SK-N-SH (cell line): ENCODE data around the gene VSIG8. TPM values are rescaled to one million over a fixed set of nuclear protein-coding genes. Genes with fewer than 3 reads are reported as not detected.

Experiments used
- CTCF ChIA-PET: fragments of 300-600, 350-600 bp; formaldehyde crosslinking; extraction: SDS; loops from one replicate; lab custom pipeline; 2021; lab: Yijun Ruan, JAX
- POLR2A ChIA-PET: fragments of 350-600 bp; sonication (Branson Sonifier 250); formaldehyde crosslinking; extraction: SDS; loops from one replicate; lab custom pipeline; 2020; ENCODE audit warnings: antibody characterized with exemption, inconsistent platforms; lab: Yijun Ruan, JAX
- DNase-seq: peaks from one replicate; pipeline ENCODE4 v3.0.0; 2012
- H2AFZ ChIP-seq: fragments of 200-600 bp; sonication (generic); 2 replicates; pipeline ENCODE4 v1.8.1; 2016; ENCODE audit warnings: antibody characterized with exemption, mild to moderate bottlenecking, low read depth
- H3F3A ChIP-seq: fragments of 200-600 bp; sonication (generic); replicated peaks from 2 replicates; pipeline ENCODE3; 2016; ENCODE audit warnings: antibody characterized with exemption, mild to moderate bottlenecking; ENCODE audit not compliant: insufficient read depth
- H3K27ac ChIP-seq, 2 experiments: fragments of 200-500 bp in 1 of 2; fragments of 200-600 bp in 1 of 2; sonication (Bioruptor generic) in 1 of 2; sonication (generic), shearing (Covaris generic) in 1 of 2; 2 replicates each; pipeline versions ENCODE4 v1.5.1 to v1.6.1; 2014 to 2016; ENCODE audit warnings: low read depth in 2 of 2, inconsistent platforms in 1 of 2, low read length in 1 of 2, mild to moderate bottlenecking in 1 of 2, mixed read lengths in 1 of 2
- H3K27me3 ChIP-seq: fragments of 200-600 bp; sonication (generic), shearing (Covaris generic); 2 replicates; pipeline ENCODE4 v1.6.1; 2016; ENCODE audit warnings: mixed run types; ENCODE audit not compliant: insufficient read depth
- H3K36me3 ChIP-seq, 2 experiments: fragments of 200-500 bp in 1 of 2; fragments of 200-600 bp in 1 of 2; sonication (Bioruptor generic) in 1 of 2; sonication (generic) in 1 of 2; replicated peaks in 1 of 2; 2 replicates each; pipeline versions ENCODE3 to v1.5.1; 2014 to 2016; ENCODE audit warnings: low read length in 1 of 2, mild to moderate bottlenecking in 1 of 2; ENCODE audit not compliant: insufficient read depth in 2 of 2, control insufficient read depth in 1 of 2
- H3K4me1 ChIP-seq, 2 experiments: fragments of 200-500 bp in 1 of 2; fragments of 200-600 bp in 1 of 2; sonication (Bioruptor generic) in 1 of 2; sonication (generic), shearing (Covaris generic) in 1 of 2; 2 replicates each; pipeline versions ENCODE4 v1.5.1 to v1.6.1; 2014 to 2016; ENCODE audit warnings: low read depth in 1 of 2, low read length in 1 of 2, mixed run types in 1 of 2; ENCODE audit not compliant: insufficient read depth in 2 of 2, control insufficient read depth in 1 of 2
- H3K4me2 ChIP-seq: fragments of 200-600 bp; sonication (generic), shearing (Covaris generic); 2 replicates; pipeline ENCODE4 v1.6.1; 2017; ENCODE audit warnings: mixed run types
- H3K4me3 ChIP-seq, 2 experiments: fragments of 200-500 bp in 1 of 2; fragments of 200-600 bp in 1 of 2; sonication (Bioruptor generic) in 1 of 2; sonication (generic), shearing (Covaris generic) in 1 of 2; 2 replicates each; pipeline versions ENCODE4 v1.5.1 to v1.8.1; 2014 to 2016; ENCODE audit warnings: low read depth in 2 of 2, inconsistent platforms in 1 of 2, low read length in 1 of 2, mild to moderate bottlenecking in 1 of 2, mixed read lengths in 1 of 2, moderate library complexity in 1 of 2
- H3K79me2 ChIP-seq: fragments of 200-600 bp; sonication (generic); 2 replicates; pipeline ENCODE4 v1.8.1; 2017; ENCODE audit warnings: mild to moderate bottlenecking; ENCODE audit not compliant: insufficient read depth
- H3K9ac ChIP-seq: fragments of 200-600 bp; sonication (generic); 2 replicates; pipeline ENCODE4 v1.6.1; 2017; ENCODE audit warnings: mixed run types
- H3K9me2 ChIP-seq: fragments of 200-600 bp; sonication (generic); 2 replicates; pipeline ENCODE4 v1.6.1; 2017; ENCODE audit warnings: mixed run types
- H3K9me3 ChIP-seq: fragments of 200-600 bp; sonication (generic); 2 replicates; pipeline ENCODE4 v1.6.1; 2017; ENCODE audit warnings: mixed run types, mild to moderate bottlenecking, moderate library complexity
- H4K20me1 ChIP-seq: fragments of 200-600 bp; sonication (generic); 2 replicates; pipeline ENCODE4 v1.6.1; 2017; ENCODE audit warnings: mild to moderate bottlenecking, mixed run types; ENCODE audit not compliant: insufficient read depth
- CTCF ChIP-seq: fragments of 200-600 bp; sonication (generic); IDR thresholded peaks from 2 replicates; pipeline ENCODE4 v1.6.1; 2017; ENCODE audit warnings: antibody characterized with exemption, mild to moderate bottlenecking, moderate library complexity
- FOXJ3 ChIP-seq: sonication (generic); formaldehyde crosslinking; IDR thresholded peaks from 2 replicates; pipeline ENCODE4 v1.5.1; 2020; ENCODE audit warnings: mild to moderate bottlenecking, missing genetic modification reagents
- FOXM1 ChIP-seq: IDR thresholded peaks from 2 replicates; pipeline ENCODE4 v1.4.0; 2012; ENCODE audit warnings: low read depth, mild to moderate bottlenecking
- GATA2 ChIP-seq: sonication (generic); formaldehyde crosslinking; IDR thresholded peaks from 2 replicates; pipeline ENCODE4 v1.5.0; 2020; ENCODE audit warnings: mild to moderate bottlenecking, missing genetic modification reagents
- JUND ChIP-seq: IDR thresholded peaks from 2 replicates; pipeline ENCODE4 v1.4.0; 2012
- MAX ChIP-seq: IDR thresholded peaks from 2 replicates; pipeline ENCODE4 v1.4.0; 2012; ENCODE audit warnings: low read depth
- MEF2A ChIP-seq: IDR thresholded peaks from 2 replicates; pipeline ENCODE4 v1.4.0; 2012; ENCODE audit warnings: low read depth, borderline replicate concordance
- PBX3 ChIP-seq: IDR thresholded peaks from 2 replicates; pipeline ENCODE4; 2012
- POLR2AphosphoS5 ChIP-seq: IDR thresholded peaks from 2 replicates; pipeline ENCODE4 v1.6.1; 2012; ENCODE audit warnings: low read depth, low read length
- RAD21 ChIP-seq: IDR thresholded peaks from 2 replicates; pipeline ENCODE4 v1.6.1; 2012; ENCODE audit warnings: mild to moderate bottlenecking, low read length
- REST ChIP-seq: IDR thresholded peaks from 2 replicates; pipeline ENCODE4 v1.6.1; 2012; ENCODE audit warnings: mild to moderate bottlenecking, low read depth, low read length, moderate library complexity
- RFX5 ChIP-seq: IDR thresholded peaks from 2 replicates; pipeline ENCODE4 v1.6.1; 2012; ENCODE audit warnings: mild to moderate bottlenecking, improper control_type of control experiment, low read length
- USF2 ChIP-seq: fragments of 150-350 bp; IDR thresholded peaks from 2 replicates; pipeline ENCODE4 v1.6.1; 2017; ENCODE audit warnings: antibody characterized with exemption, low read length, low read depth, borderline replicate concordance
- WGBS: methylation state at CpG from one replicate; pipeline ENCODE4 v1.1.6; 2017; ENCODE audit warnings: low lambda C conversion rate; 5-methylcytosine and 5-hydroxymethylcytosine counted together
- polyA plus RNA-seq, 3 experiments: library from polyadenylated mRNA; depleted of rRNA; stranded (reverse); fragments of >200 nt; gene quantifications; 2 replicates each; pipeline ENCODE4 v1.2.3, GENCODE V29; 2012

The VSIG8 gene
- polyA plus RNA-seq, 1 of the 3 experiments (the other 2 are of a cell fraction) = not detected

GRCh38 chr1:159827102-159827490, 35.4 kb downstream of the VSIG8 start:
- no peak overlapping the region for H3K4me2 ChIP-seq
- CTCF ChIA-PET = interaction anchor here (3.5 to 8.8 kb wide), 2 partner anchors 29 to 64 kb away, joined by 12 to 41 read pairs; no protein-coding TSS in a partner anchor
- no peak overlapping the region for H3K4me3 ChIP-seq
- H3K79me2 ChIP-seq = no peaks in the 10 kb centered on the region
- no peaks in the 10 kb centered on the region for H3F3A ChIP-seq
- H3K9me3 ChIP-seq = no peaks in the 10 kb centered on the region
- DNase-seq = no peak
- H4K20me1 ChIP-seq = no peaks in the 10 kb centered on the region
- H2AFZ ChIP-seq = no peak overlapping the region
- no peaks in the 10 kb centered on the region for H3K27me3 ChIP-seq
- POLR2A ChIA-PET = no interaction called here
- H3K4me1 ChIP-seq = peaks cover 6 to 28% of the 10 kb centered on the region in 2 experiments; a peak in 2 of 4 replicates
- TF ChIP-seq RFX5 (no peak), MEF2A (no peak), CTCF (no peak), POLR2AphosphoS5 (no peak), FOXM1 (no peak), MAX (no peak), JUND (no peak)
- TF ChIP-seq, all 33 proteins: peak for 0
- no peaks in the 10 kb centered on the region for H3K36me3 ChIP-seq
- H3K9ac ChIP-seq = no peak overlapping the region
- H3K27ac ChIP-seq = no peak overlapping the region
- no peaks in the 10 kb centered on the region for H3K9me2 ChIP-seq
- WGBS = 85% methylated on average over 6 of the region's 6 CpGs

GRCh38 chr1:159826441-159827101, 35.9 kb downstream of the VSIG8 start, which contains the start of gene SLAMF8:
TSS of gene SLAMF8 (plus strand) at chr1:159826873. CDS start at chr1:159826899, 26 bp downstream.
- no peak within 1 kb of the TSS for H3K9ac ChIP-seq
- no peaks in the 10 kb centered on the region for H3K79me2 ChIP-seq
- H3K4me1 ChIP-seq = peaks cover 6 to 28% of the 10 kb centered on the region in 2 experiments; a peak in 2 of 4 replicates
- no peak within 1 kb of the TSS for H3K4me2 ChIP-seq
- 0 out of 2 replicates have a peak within 1 kb of the TSS, but pooled peaks have one; percentile 29 for H2AFZ ChIP-seq
- H3K36me3 ChIP-seq = no peaks in the 10 kb centered on the region
- H3K9me2 ChIP-seq = no peaks in the 10 kb centered on the region
- ChIA-PET POLR2A (no interaction called here), CTCF (interaction anchor here (3.5 to 8.8 kb wide), 2 partner anchors 28 to 64 kb away, joined by 12 to 41 read pairs; no protein-coding TSS in a partner anchor)
- no peaks in the 10 kb centered on the region for H3F3A ChIP-seq
- no peak within 1 kb of the TSS for H3K4me3 ChIP-seq
- H3K27me3 ChIP-seq = no peaks in the 10 kb centered on the region
- no peaks in the 10 kb centered on the region for H4K20me1 ChIP-seq
- WGBS = 82% methylated on average over 11 of the region's 11 CpGs
- no peak within 1 kb of the TSS for H3K27ac ChIP-seq
- no peaks in the 10 kb centered on the region for H3K9me3 ChIP-seq
- no peak for DNase-seq
- TF ChIP-seq USF2 (no peak), CTCF (no peak), MAX (no peak), GATA2 (CRISPR knock-in tag) (no peak), RAD21 (no peak), FOXJ3 (CRISPR knock-in tag) (no peak), PBX3 (no peak), FOXM1 (no peak), REST (no peak)
